K562 (cell line): ENCODE measurements around the gene XBP1. TPM values are rescaled to one million over a fixed set of nuclear protein-coding genes. Genes with fewer than 3 reads are reported as not detected.
A peak's percentile ranks its signal among the peaks of the same experiment; 100 is the strongest.

Experiments
- ATAC-seq: fragments of 200-7000 bp; cut with Tn5 transposase; 3 replicates; pipeline ENCODE4 v1.9.1; 2020; ENCODE audit warnings: moderate library complexity
- BruUV-seq: library from RNA; stranded (reverse); fragments of 400-500 nt; replicated peaks from 2 replicates; lab custom pipeline; 2021; lab: Mats Ljungman, UMichigan
- CTCF ChIA-PET: fragments of 300-600 bp; formaldehyde crosslinking; extraction: SDS; loops from one replicate; lab custom pipeline; 2021; ENCODE audit warnings: low intra/inter-chr PET ratio; lab: Yijun Ruan, JAX
- POLR2A ChIA-PET: fragments of 300-600, 350-650 bp; sonication (Branson Sonifier 250); formaldehyde crosslinking; extraction: SDS; loops from one replicate; lab custom pipeline; 2021; ENCODE audit warnings: antibody characterized with exemption, inconsistent platforms; lab: Yijun Ruan, JAX
- DNase-seq, 4 experiments: peaks; one replicate each; pipeline versions ENCODE4 v3.0.0 to v3.0.0-alpha.2; 2011 to 2018; ENCODE audit warnings: low spot score in 3 of 4, mixed read lengths in 3 of 4; ENCODE audit errors: extremely low read depth in 1 of 4
- FAIRE-seq: peaks from 2 replicates; lab custom pipeline; 2011; peaks lifted over from hg19 to GRCh38; lab: Jason Lieb, UNC
- H2AFZ ChIP-seq: 2 replicates; pipeline ENCODE4 v1.6.0; 2011; ENCODE audit warnings: low read depth, low read length, control low read depth, inconsistent platforms
- H3K27ac ChIP-seq: fragments of 200-600 bp; 3 replicates; pipeline ENCODE4 v1.8.0; 2011; ENCODE audit warnings: low read depth, mild to moderate bottlenecking, control low read depth, inconsistent platforms, low read length, moderate library complexity, mixed read lengths; ENCODE audit errors: extremely low read depth
- H3K27me3 ChIP-seq, 2 experiments: fragments of 300-600 bp in 1 of 2; 2 replicates in 1 of 2; 3 replicates in 1 of 2; pipeline versions ENCODE4 v1.6.0 to v1.8.0; 2011; ENCODE audit warnings: inconsistent platforms in 2 of 2, low read length in 2 of 2, mild to moderate bottlenecking in 1 of 2, mixed read lengths in 1 of 2, moderate library complexity in 1 of 2; ENCODE audit not compliant: control insufficient read depth in 2 of 2, insufficient read depth in 2 of 2
- H3K36me3 ChIP-seq: fragments of 300-600 bp; 3 replicates; pipeline ENCODE4 v1.8.0; 2011; ENCODE audit warnings: mild to moderate bottlenecking, low read length, inconsistent platforms; ENCODE audit not compliant: control insufficient read depth, insufficient read depth
- H3K4me1 ChIP-seq, 2 experiments: fragments of 200-600 bp in 1 of 2; replicated peaks in 1 of 2; 2 replicates in 1 of 2; 3 replicates in 1 of 2; pipeline versions ENCODE4 v1.5.1 to v1.8.0; 2011; ENCODE audit warnings: inconsistent platforms in 2 of 2, low read length in 2 of 2, mild to moderate bottlenecking in 1 of 2, mixed read lengths in 1 of 2, moderate library complexity in 1 of 2; ENCODE audit not compliant: control insufficient read depth in 2 of 2, insufficient read depth in 2 of 2
- H3K4me2 ChIP-seq: 2 replicates; pipeline ENCODE4 v1.6.1; 2011; ENCODE audit warnings: low read length, control low read depth, inconsistent platforms, mixed read lengths; ENCODE audit not compliant: insufficient read depth
- H3K4me3 ChIP-seq: fragments of 200-600 bp; sonication (generic), shearing (Covaris generic); 2 replicates; pipeline ENCODE4 v1.5.1; 2016; ENCODE audit warnings: control low read depth, inconsistent platforms
- H3K79me2 ChIP-seq: fragments of 200-600 bp; 3 replicates; pipeline ENCODE4 v1.8.0; 2011; ENCODE audit warnings: low read length, inconsistent platforms; ENCODE audit not compliant: control insufficient read depth, insufficient read depth
- H3K9ac ChIP-seq, 2 experiments: 2 replicates each; pipeline versions ENCODE4 v1.6.0 to v1.6.1; 2011; ENCODE audit warnings: low read depth in 2 of 2, low read length in 2 of 2, control low read depth in 1 of 2, inconsistent platforms in 1 of 2, mild to moderate bottlenecking in 1 of 2, mixed read lengths in 1 of 2; ENCODE audit not compliant: insufficient read depth in 1 of 2
- H3K9me1 ChIP-seq: one replicate; pipeline ENCODE4 v1.6.0; 2011; ENCODE audit warnings: inconsistent platforms, mild to moderate bottlenecking, low read length, moderate library complexity; ENCODE audit not compliant: control insufficient read depth, insufficient read depth
- H3K9me3 ChIP-seq: replicated peaks from 2 replicates; pipeline ENCODE4 v1.5.1; 2011; ENCODE audit warnings: low read depth, low read length, inconsistent platforms; ENCODE audit not compliant: control insufficient read depth, insufficient read depth
- H4K20me1 ChIP-seq: replicated peaks from 2 replicates; pipeline ENCODE4 v1.6.1; 2011; ENCODE audit warnings: low read length, inconsistent platforms, mixed read lengths; ENCODE audit not compliant: control insufficient read depth, insufficient read depth
- CC2D1A ChIP-seq: fragments of 450-650 bp; IDR thresholded peaks from 2 replicates; pipeline ENCODE4 v1.6.1; 2017; ENCODE audit warnings: mild to moderate bottlenecking
- DDX20 ChIP-seq: fragments of 450-650 bp; IDR thresholded peaks from 2 replicates; pipeline ENCODE4 v1.6.1; 2016; ENCODE audit warnings: missing genetic modification characterization, low read depth, mild to moderate bottlenecking, missing compliant biosample characterization, moderate library complexity
- ESRRA ChIP-seq: fragments of 450-650 bp; IDR thresholded peaks from 2 replicates; pipeline ENCODE4 v1.6.1; 2014; ENCODE audit warnings: low read depth, mild to moderate bottlenecking, moderate library complexity, borderline replicate concordance
- ILK ChIP-seq: fragments of 450-650 bp; IDR thresholded peaks from 2 replicates; pipeline ENCODE4 v1.6.1; 2016; ENCODE audit warnings: missing genetic modification characterization, low read depth, mild to moderate bottlenecking, missing compliant biosample characterization, moderate library complexity, borderline replicate concordance
- MEIS2 ChIP-seq: fragments of 450-650 bp; IDR thresholded peaks from 2 replicates; pipeline ENCODE4 v1.6.1; 2014; ENCODE audit warnings: mild to moderate bottlenecking; ENCODE audit not compliant: partially characterized antibody
- MYC ChIP-seq, 2 experiments: fragments of 250-450 bp in 1 of 2; sonication (Bioruptor Pico) in 1 of 2; IDR thresholded peaks; 2 replicates each; pipeline versions ENCODE4 v1.5.1 to v1.6.1; 2012 to 2021; ENCODE audit warnings: low read depth in 2 of 2, borderline replicate concordance in 1 of 2, improper control_type of control experiment in 1 of 2, low read length in 1 of 2, mild to moderate bottlenecking in 1 of 2, moderate library complexity in 1 of 2
- NFE2 ChIP-seq: IDR thresholded peaks from 2 replicates; pipeline ENCODE4 v1.6.1; 2014; ENCODE audit warnings: antibody characterized with exemption, low read depth
- PATZ1 ChIP-seq: fragments of 250-450 bp; sonication (Bioruptor Pico); IDR thresholded peaks from 2 replicates; pipeline ENCODE4 v1.5.0; 2020; ENCODE audit warnings: mild to moderate bottlenecking, borderline replicate concordance
- PHF21A ChIP-seq: fragments of 450-650 bp; IDR thresholded peaks from 2 replicates; pipeline ENCODE4 v1.6.1; 2017; ENCODE audit warnings: low read depth, borderline replicate concordance
- VEZF1 ChIP-seq: fragments of 200-800 bp; sonication (Bioruptor generic); IDR thresholded peaks from 2 replicates; pipeline ENCODE4 v1.6.1; 2017; ENCODE audit warnings: missing genetic modification characterization, missing compliant biosample characterization
- ZBTB33 ChIP-seq: sonication (generic); formaldehyde crosslinking; IDR thresholded peaks from 2 replicates; pipeline ENCODE4 v1.8.1; 2023; ENCODE audit warnings: mild to moderate bottlenecking, missing genetic modification reagents
- ZFP30 ChIP-seq: fragments of 250-450 bp; sonication (Bioruptor Pico); IDR thresholded peaks from 2 replicates; pipeline ENCODE4 v1.8.0; 2022; ENCODE audit warnings: moderate library complexity, mild to moderate bottlenecking, inconsistent platforms, borderline replicate concordance
- ZNF444 ChIP-seq: fragments of 250-450 bp; sonication (Bioruptor Pico); IDR thresholded peaks from 2 replicates; pipeline ENCODE4 v1.4.0; 2020; ENCODE audit warnings: mild to moderate bottlenecking, moderate library complexity
- WGBS: fragments of 100-300 bp; shearing (Covaris generic); methylation state at CpG from one replicate; pipeline ENCODE4 v1.1.6; 2016; ENCODE audit warnings: low coverage, mixed read lengths; ENCODE audit not compliant: insufficient coverage; ENCODE audit errors: missing lambda C conversion rate; 5-methylcytosine and 5-hydroxymethylcytosine counted together
- in situ Hi-C: fragments of 300-500 bp; cut with MboI; formaldehyde crosslinking; loops from 4 replicates; pipeline ENCODE4 v1.15.0; 2018; ENCODE audit warnings: inconsistent platforms, mixed read lengths
- intact Hi-C: fragments of 100-400 bp; cut with micrococcal nuclease; formaldehyde crosslinking; loops from 2 replicates; pipeline ENCODE4 v1.14.2; 2022
- polyA plus RNA-seq, 8 experiments: library from polyadenylated mRNA; depleted of rRNA in 4 of 8; stranded (reverse) in 5 of 8; unstranded in 3 of 8; fragments of >200 nt; fragmentation: Nextera tagmentation in 2 of 8; fragmentation: Illumina TruSeq in 1 of 8; extraction: Ambion mirVana in 2 of 8; extraction: Trizol in 1 of 8; gene quantifications; 2 replicates each; pipeline versions ENCODE4 v1.2.1 to v1.2.3, GENCODE V29; 2011 to 2014; ENCODE audit warnings: inconsistent platforms in 1 of 8, missing spikeins in 1 of 8
- total RNA-seq, 7 experiments: library from RNA; depleted of rRNA in 6 of 7; stranded (reverse); fragments of >200 nt in 6 of 7; fragmentation: Illumina TruSeq in 2 of 7; extraction: Trizol in 2 of 7; gene quantifications; 2 replicates each; pipeline versions ENCODE4 v1.2.1 to v1.2.3, GENCODE V29; 2011 to 2021; ENCODE audit warnings: low replicate concordance in 1 of 7

XBP1 gene
- total and polyA plus RNA-seq, 9 of the 15 experiments (the other 6 are each of a cell fraction or from before 2014, with no cell fraction given) = 25.0 to 218 (median 94.6) TPM

GRCh38 chr22:28829358-28830181 is 29.2 kb upstream of the XBP1 start:
- peak; percentile 97 for FAIRE-seq
- Histone ChIP-seq H3K4me1 (no peaks in the 10 kb centered on the region), H3K9me3 (no peaks in the 10 kb centered on the region), H3K9ac (no peak overlapping the region), H3K36me3 (no peaks in the 10 kb centered on the region), H3K79me2 (no peaks in the 10 kb centered on the region), H3K27ac (no peak overlapping the region), H3K27me3 (no peaks in the 10 kb centered on the region), H3K4me3 (no peak overlapping the region), H4K20me1 (no peaks in the 10 kb centered on the region), H3K9me1 (no peaks in the 10 kb centered on the region), H2AFZ (no peak overlapping the region), H3K4me2 (no peak overlapping the region)
- ChIA-PET CTCF (interaction anchor here (0.8 to 2.9 kb wide), 5 partner anchors 39 to 821 kb away, joined by 3 to 22 read pairs (median 3); no protein-coding TSS in a partner anchor), POLR2A (interaction anchor here (1.2 to 2.9 kb wide), 3 partner anchors 11 to 211 kb away, joined by 3 to 14 read pairs (median 5); no protein-coding TSS in a partner anchor)
- intact Hi-C loops (loop anchor here (1.0 to 5.0 kb wide), 2 partner anchors 37 to 229 kb away; no protein-coding TSS in a partner anchor), in situ Hi-C loops (loop anchor here (5.0 to 10.0 kb wide), 3 partner anchors 227 to 805 kb away; no protein-coding TSS in a partner anchor)
- WGBS = 24% methylated on average over 12 of the region's 12 CpGs
- BruUV-seq = no TSS peak
- peak; percentile 59 to 78 (median 74) for DNase-seq
- ATAC-seq = peak; percentile 88
- no peak for TF ChIP-seq ILK (tag)
- TF ChIP-seq PHF21A = no peak
- TF ChIP-seq MYC (IDR thresholded peaks at IDR 0.05; ENCODE audit: low read depth, low read length) = 0 out of 2 replicates have a peak, but pooled peaks have one; percentile 28
- TF ChIP-seq MYC (CRISPR knock-in tag; IDR thresholded peaks at IDR 0.05; ENCODE audit: borderline replicate concordance, low read depth) = no peak
- TF ChIP-seq ZBTB33 = 0 out of 2 replicates have a peak, but pooled peaks have one; percentile 14
- no peak for TF ChIP-seq ZNF444 (CRISPR knock-in tag)
- no peak for TF ChIP-seq NFE2
- TF ChIP-seq VEZF1 (CRISPR knock-in tag) = no peak
- no peak for TF ChIP-seq ZFP30
- peak; percentile 46; the same call in 1 of the 2 replicates for TF ChIP-seq CC2D1A
- no peak for TF ChIP-seq DDX20 (tag)
- no peak for TF ChIP-seq MEIS2
- no peak for TF ChIP-seq PATZ1
- TF ChIP-seq ESRRA = peak; percentile 76; the same call in 1 of the 2 replicates
